GM19397 (cell line): ENCODE data around the gene C1orf226.

ENCODE experiments used
- ATAC-seq: cut with Tn5 transposase; IDR thresholded peaks from one replicate; pipeline ENCODE4 v1.9.1; 2021; ENCODE audit warnings: mild to moderate bottlenecking, moderate library complexity; ENCODE audit not compliant: unreplicated experiment

The C1orf226 gene

GRCh38 chr1:162384116-162384515, 2.6 kb downstream of the C1orf226 start:
- ATAC-seq = no peak

- no peak for ATAC-seq
These were observed 3.2 kb downstream of the C1orf226 start for GRCh38 chr1:162384601-162385279.

GRCh38 chr1:162385280-162385623, 3.7 kb downstream of the C1orf226 start:
- ATAC-seq = no peak

- ATAC-seq = no peak
These were observed 4.2 kb downstream of the C1orf226 start for GRCh38 chr1:162385702-162386101.

GRCh38 chr1:162386292-162387225, 5.0 kb downstream of the C1orf226 start:
- ATAC-seq = no peak

- no peak for ATAC-seq
These were observed 5.9 kb downstream of the C1orf226 start for GRCh38 chr1:162387226-162388082.

GRCh38 chr1:162388083-162388594, 6.6 kb downstream of the C1orf226 start:
- ATAC-seq = no peak

GRCh38 chr1:162388615-162389014, 7.1 kb downstream of the C1orf226 start:
- ATAC-seq = no peak

GRCh38 chr1:162389021-162389818, 7.7 kb downstream of the C1orf226 start:
- no peak for ATAC-seq

- ATAC-seq = no peak
These were observed 8.4 kb downstream of the C1orf226 start for GRCh38 chr1:162389971-162390370.

- no peak for ATAC-seq
These were observed 9.1 kb downstream of the C1orf226 start for GRCh38 chr1:162390396-162391185.

- ATAC-seq = no peak
These were observed 10.4 kb downstream of the C1orf226 start for GRCh38 chr1:162391790-162392563.

- ATAC-seq = no peak
These were observed 14.8 kb downstream of the C1orf226 start for GRCh38 chr1:162396201-162396906.

GRCh38 chr1:162397039-162397448, 15.5 kb downstream of the C1orf226 start:
- ATAC-seq = no peak

GRCh38 chr1:162397943-162398560, 16.5 kb downstream of the C1orf226 start:
- ATAC-seq = no peak

GRCh38 chr1:162398999-162399580, 17.6 kb downstream of the C1orf226 start:
- ATAC-seq = no peak

- no peak for ATAC-seq
These were observed 19.3 kb downstream of the C1orf226 start for GRCh38 chr1:162400790-162401355.
